SIG-M5 treated with dmso at 0.1 percent for 504 hours (cell line): ENCODE measurements around the gene SIPA1L3.
"Not testable (repeated sequence)": the region's sequence is repeated elsewhere in the genome, so short reads cannot be mapped to it uniquely, and the experiment has no call there.

Experiments
- DNase-seq: peaks from one replicate; lab custom pipeline; 2025; ENCODE audit not compliant: unreplicated experiment; lab: John Stamatoyannopoulos, UW

The SIPA1L3 gene

GRCh38 chr19:38063928-38064327 lies 156.9 kb downstream of the SIPA1L3 start:
- no peak for DNase-seq

- DNase-seq, result no peak
Observed at GRCh38 chr19:38064661-38065425, 157.8 kb downstream of the SIPA1L3 start.

DNA sequence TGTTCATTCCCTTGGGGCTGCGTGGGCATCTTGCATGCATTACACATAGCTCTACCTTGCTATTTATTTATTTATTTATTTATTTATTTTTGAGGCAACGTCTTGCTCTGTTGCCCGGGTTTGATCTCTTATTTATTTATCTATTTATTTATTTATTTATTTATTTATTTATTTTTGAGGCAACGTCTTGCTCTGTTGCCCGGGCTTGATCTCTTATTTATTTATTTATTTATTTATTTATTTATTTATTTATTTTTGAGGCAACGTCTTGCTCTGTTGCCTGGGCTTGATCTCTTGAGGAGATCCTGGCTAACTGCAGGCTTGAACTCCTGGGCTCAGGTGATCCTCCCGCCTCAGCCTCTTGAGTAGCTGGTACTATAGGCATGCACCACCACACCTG lies 158.8 kb downstream of the SIPA1L3 start:
- not testable (repeated sequence) for DNase-seq

- DNase-seq, result no peak
Observed at GRCh38 chr19:38068826-38069225, 161.8 kb downstream of the SIPA1L3 start.

DNA sequence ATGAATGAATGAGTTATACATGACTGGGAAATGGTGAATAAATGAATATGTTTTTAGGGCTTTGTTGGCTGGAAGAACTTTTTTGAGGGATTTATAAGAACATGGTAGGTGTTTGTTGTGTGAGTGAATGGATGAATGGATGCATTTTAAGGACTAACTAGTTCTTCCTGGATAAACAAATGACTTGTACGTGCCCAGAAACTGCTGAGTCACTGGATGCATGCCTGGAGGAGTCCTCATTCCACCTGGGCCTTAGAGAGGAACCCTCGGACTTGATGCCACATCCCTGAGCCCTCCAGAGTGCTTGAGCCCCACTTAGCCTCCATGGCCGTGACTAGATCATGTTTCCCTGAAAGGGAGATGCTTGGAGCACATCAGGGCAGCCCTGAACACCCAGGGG lies 163.6 kb downstream of the SIPA1L3 start:
- DNase-seq, result no peak

GRCh38 chr19:38071054-38071453 lies 164.0 kb downstream of the SIPA1L3 start:
- DNase-seq, result not testable (repeated sequence)

DNA sequence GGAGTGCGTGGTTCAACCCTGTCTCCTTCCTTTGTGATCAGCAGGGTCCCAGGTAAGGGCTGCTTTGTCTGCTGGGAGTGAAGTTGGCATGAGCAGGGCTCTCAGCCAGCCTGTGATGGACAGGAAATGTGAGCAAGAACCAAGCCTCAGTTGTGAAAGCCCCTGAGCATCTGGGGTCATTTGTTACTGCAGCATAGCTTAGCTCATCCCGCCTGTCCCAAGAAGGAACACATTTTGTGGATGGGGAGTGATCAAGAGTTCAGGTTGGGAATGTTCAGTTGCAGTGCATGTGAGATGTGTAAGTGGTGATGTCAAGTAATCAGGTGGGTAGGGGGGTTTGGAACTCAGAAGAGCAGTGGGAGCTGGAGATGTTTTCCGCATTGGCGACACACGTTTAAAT lies 164.6 kb downstream of the SIPA1L3 start:
- no peak for DNase-seq

- DNase-seq, result no peak
Observed at GRCh38 chr19:38072776-38073750, 166.1 kb downstream of the SIPA1L3 start.

GRCh38 chr19:38073841-38074685 lies 167.1 kb downstream of the SIPA1L3 start:
- no peak for DNase-seq

DNA sequence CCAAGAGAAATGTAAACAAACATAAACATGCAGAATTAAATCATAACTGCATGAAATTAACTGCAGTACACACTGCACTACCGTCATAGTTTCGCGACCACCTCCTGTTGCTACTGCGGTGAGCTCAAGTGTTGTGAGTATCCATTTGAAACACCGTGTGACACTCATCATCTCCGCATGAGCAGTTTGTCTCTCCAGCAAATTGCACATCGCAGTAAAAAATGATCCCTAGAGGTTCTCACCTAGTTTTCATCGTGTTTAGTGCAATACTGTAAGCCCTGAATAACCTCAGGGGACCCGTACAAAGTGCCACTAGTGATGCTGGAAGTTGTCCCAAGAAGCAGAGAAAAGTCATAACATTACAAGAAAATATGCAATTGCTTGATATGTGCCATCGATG lies 169.3 kb downstream of the SIPA1L3 start:
- no peak for DNase-seq

- DNase-seq, result no peak
Observed at GRCh38 chr19:38078302-38078930, 171.4 kb downstream of the SIPA1L3 start.

DNA sequence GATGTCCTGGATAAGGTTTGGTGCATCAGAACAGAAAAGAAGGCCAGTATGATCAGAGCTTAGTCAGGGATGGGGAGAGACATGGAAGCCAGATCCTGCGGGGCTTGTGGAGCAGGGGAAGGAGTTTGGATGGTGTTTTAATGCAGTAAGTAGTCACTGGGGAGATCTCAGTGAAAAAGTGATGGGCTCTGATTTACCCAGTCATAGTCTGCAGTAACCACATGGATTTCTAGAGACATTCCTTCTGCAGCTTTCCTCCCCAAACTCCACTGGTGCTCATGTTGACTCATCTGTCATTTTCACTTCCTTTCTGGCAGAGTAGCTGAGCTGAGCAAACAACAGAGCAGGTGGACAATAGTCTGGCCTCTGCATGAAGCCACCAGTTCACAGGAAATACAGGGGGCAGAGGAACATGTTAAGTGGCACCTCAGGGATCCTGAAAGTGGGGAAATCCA lies 172.9 kb downstream of the SIPA1L3 start:
- DNase-seq, result peak; percentile 45

DNA sequence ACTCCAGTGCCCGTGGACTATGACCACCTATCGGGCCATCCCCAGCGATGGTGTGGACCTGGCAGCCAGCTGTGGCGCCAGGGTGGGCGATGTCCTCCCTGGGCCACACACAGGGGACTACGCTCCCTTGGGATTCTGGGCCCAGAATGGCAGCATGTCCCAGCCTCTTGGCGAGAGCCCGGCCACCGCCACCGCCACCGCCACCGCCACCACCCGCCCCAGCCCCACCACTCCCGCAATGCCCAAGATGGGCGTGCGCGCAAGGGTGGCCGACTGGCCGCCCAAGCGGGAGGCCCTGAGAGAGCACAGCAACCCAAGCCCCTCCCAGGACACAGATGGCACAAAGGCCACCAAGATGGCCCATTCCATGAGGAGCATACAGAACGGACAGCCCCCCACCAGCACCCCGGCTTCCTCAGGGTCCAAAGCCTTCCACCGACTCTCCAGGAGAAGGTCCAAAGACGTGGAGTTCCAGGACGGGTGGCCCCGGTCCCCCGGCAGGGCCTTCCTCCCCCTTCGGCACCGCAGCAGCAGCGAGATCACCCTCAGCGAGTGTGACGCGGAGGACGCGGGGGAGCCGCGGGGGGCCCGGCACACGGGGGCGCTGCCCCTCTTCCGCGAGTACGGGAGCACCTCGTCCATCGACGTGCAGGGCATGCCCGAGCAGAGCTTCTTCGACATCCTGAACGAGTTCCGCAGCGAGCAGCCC lies 174.7 kb downstream of the SIPA1L3 start:
- DNase-seq, result no peak

- no peak for DNase-seq
Observed at GRCh38 chr19:38082256-38083118, 175.5 kb downstream of the SIPA1L3 start.

DNA sequence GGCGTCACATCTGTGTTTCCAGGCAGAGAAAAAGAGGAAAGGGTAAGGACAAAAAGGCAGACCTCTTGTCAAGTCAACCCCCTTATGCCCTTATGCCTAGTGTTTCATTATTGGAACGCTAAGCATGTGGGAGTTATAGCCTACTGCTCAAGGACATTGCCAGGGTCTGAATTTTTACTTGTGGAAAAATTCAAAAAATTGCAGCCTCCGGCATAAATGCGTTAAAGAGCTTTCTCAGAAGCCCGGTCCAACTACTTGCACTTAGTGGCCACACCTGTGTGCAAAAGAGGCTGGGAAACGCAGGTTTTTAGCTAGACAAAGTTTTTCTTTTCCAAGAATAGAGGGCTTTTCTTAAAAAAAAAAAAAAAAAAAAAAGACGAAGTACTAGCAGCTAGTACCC lies 177.2 kb downstream of the SIPA1L3 start:
- DNase-seq, result no peak

DNA sequence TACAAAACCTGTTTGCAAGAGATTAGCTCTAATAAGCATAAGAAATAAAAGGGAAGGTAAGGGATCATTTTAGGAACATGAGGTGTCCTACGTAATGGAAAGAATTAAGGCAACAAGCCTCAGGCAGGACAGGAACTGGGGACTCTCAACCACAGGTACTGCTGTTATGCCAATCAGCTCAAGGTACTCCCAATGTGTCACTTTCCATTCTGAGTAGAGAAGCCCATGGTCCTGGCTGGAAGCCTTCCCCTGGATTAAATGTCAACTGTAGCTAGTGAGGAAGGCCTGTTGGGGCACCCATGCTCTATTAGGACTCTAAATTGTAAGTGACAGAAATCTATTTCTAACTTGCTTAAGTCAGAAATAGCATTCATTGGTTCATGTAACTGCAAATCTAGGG lies 182.4 kb downstream of the SIPA1L3 start:
- DNase-seq, result no peak

DNA sequence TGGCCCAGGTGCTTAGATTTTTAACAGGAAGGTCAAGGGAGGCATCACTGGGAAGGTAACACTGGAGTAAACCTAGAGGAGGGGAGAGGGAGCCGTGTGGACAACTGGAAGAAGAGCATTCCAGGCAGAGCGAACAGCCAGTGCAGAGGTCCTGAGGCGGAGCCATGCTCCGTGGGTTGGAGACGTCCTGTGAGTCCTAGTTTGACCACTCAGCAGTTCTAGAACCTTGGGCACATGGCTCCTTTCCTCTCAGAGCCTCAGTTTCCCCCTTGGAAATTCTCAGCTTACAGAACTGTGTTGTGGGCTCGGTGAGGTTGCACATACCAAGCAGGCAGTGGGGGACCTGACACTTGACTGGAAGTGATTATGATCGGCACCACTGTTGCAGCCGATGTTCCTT lies 186.1 kb downstream of the SIPA1L3 start:
- no peak for DNase-seq

- no peak for DNase-seq
Observed at GRCh38 chr19:38093587-38093986, 186.6 kb downstream of the SIPA1L3 start.
